Stomach (tissue), 9 donors: ENCODE results near the gene SMYD5. TPM values are rescaled to one million over a fixed set of nuclear protein-coding genes. Genes with fewer than 3 reads are reported as not detected.

Experiments
- DNase-seq, 2 donors: peaks; one replicate each; pipeline versions ENCODE4 v3.0.0 to v3.0.0-alpha.2; 2013 to 2019
- H3K27ac ChIP-seq, 5 donors: fragments of 200-600 bp in 4 of 5; sonication (generic) in 4 of 5; one replicate each; pipeline ENCODE4 v1.5.1; 2013 to 2019; ENCODE audit warnings: mild to moderate bottlenecking in 1 of 5, moderate library complexity in 1 of 5
- H3K27me3 ChIP-seq, 3 donors: fragments of 200-600 bp; sonication (generic); one replicate each; pipeline ENCODE4 v1.5.1; 2017 to 2019; ENCODE audit warnings: mixed run types in 1 of 3
- H3K36me3 ChIP-seq, 4 donors: fragments of 200-600 bp; sonication (generic); 1 replicate in 3 of 4; 2 replicates in 1 of 4; pipeline ENCODE4 v1.5.1; 2016 to 2019
- H3K4me1 ChIP-seq, 4 donors: fragments of 200-600 bp; sonication (generic); one replicate each; pipeline ENCODE4 v1.5.1; 2016 to 2019
- H3K4me3 ChIP-seq, 4 donors: fragments of 200-600 bp; sonication (generic) in 3 of 4; one replicate each; pipeline ENCODE4 v1.5.1; 2016 to 2019; ENCODE audit warnings: mild to moderate bottlenecking in 1 of 4
- H3K9me3 ChIP-seq, 4 donors: fragments of 200-600 bp; sonication (generic); one replicate each; pipeline ENCODE4 v1.5.1; 2016 to 2019
- EP300 ChIP-seq: sonication (generic); formaldehyde crosslinking; IDR thresholded peaks from one replicate; pipeline ENCODE4 v1.6.1; 2017; ENCODE audit warnings: antibody characterized with exemption
- POLR2A ChIP-seq, 4 donors: fragments of 450-650 bp; IDR thresholded peaks; one replicate each; pipeline ENCODE4 v1.6.1; 2016; ENCODE audit warnings: antibody characterized with exemption in 4 of 4, control low read depth in 2 of 4, mild to moderate bottlenecking in 1 of 4, moderate library complexity in 1 of 4
- POLR2AphosphoS5 ChIP-seq, 3 donors: sonication (generic); formaldehyde crosslinking; IDR thresholded peaks; one replicate each; pipeline ENCODE4 v1.6.1; 2016; ENCODE audit warnings: antibody characterized with exemption in 3 of 3
- WGBS, 5 donors: extraction: QIAGEN DNeasy Blood & Tissue Kit in 3 of 5; methylation state at CpG; one replicate each; pipeline versions ENCODE4 v1.1.5 to v1.1.7; 2013 to 2018; 5-methylcytosine and 5-hydroxymethylcytosine counted together
- intact Hi-C: fragments of 100-400 bp; cut with DNase I; formaldehyde crosslinking; loops from one replicate; pipeline ENCODE4 v1.15.1; 2023; ENCODE audit warnings: low total_unique reads
- polyA plus RNA-seq, 3 donors: library from polyadenylated mRNA; stranded (reverse); fragments of 200-250 nt; gene quantifications; one replicate each; pipeline ENCODE4 v1.2.3, GENCODE V29; 2013
- total RNA-seq, 5 donors: library from RNA; depleted of rRNA; stranded (reverse); fragments of >200 nt; gene quantifications; one replicate each; pipeline versions ENCODE4 v1.1.0 to v1.2.3, GENCODE V29; 2014 to 2016
- TF ChIP-seq, protein P1 (sequence below), 7 experiments: fragments of 450-650 bp in 4 of 7; fragments of 200-600 bp in 3 of 7; sonication (generic) in 3 of 7; IDR thresholded peaks; one replicate each; pipeline ENCODE4 v1.5.1; 2016 to 2019; ENCODE audit warnings: antibody characterized with exemption in 7 of 7, control low read depth in 2 of 7, mild to moderate bottlenecking in 1 of 7
- donor health status: healthy with polysubstance abuse.
- donor health status: Bipolar disorder and iron deficiency.
- donor health status: healthy.

The SMYD5 gene
- total and polyA plus RNA-seq, 8 donors: 3.5 to 136 (median 12.9) TPM

GRCh38 chr2:73238976-73239375, 24.9 kb downstream of the SMYD5 start:
- TF ChIP-seq EP300: no peak
- no peak for TF ChIP-seq POLR2A (IDR thresholded peaks at IDR 0.05)
- TF ChIP-seq, protein P1, sequence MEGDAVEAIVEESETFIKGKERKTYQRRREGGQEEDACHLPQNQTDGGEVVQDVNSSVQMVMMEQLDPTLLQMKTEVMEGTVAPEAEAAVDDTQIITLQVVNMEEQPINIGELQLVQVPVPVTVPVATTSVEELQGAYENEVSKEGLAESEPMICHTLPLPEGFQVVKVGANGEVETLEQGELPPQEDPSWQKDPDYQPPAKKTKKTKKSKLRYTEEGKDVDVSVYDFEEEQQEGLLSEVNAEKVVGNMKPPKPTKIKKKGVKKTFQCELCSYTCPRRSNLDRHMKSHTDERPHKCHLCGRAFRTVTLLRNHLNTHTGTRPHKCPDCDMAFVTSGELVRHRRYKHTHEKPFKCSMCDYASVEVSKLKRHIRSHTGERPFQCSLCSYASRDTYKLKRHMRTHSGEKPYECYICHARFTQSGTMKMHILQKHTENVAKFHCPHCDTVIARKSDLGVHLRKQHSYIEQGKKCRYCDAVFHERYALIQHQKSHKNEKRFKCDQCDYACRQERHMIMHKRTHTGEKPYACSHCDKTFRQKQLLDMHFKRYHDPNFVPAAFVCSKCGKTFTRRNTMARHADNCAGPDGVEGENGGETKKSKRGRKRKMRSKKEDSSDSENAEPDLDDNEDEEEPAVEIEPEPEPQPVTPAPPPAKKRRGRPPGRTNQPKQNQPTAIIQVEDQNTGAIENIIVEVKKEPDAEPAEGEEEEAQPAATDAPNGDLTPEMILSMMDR (IDR thresholded peaks at IDR 0.05): no peak
- TF ChIP-seq POLR2AphosphoS5 (IDR thresholded peaks at IDR 0.05): no peak
- Histone ChIP-seq H3K4me3 (no peak overlapping the region), H3K27me3 (no peaks in the 10 kb centered on the region), H3K4me1 (peaks cover 16 to 50% (median 36%) of the 10 kb centered on the region in 4 donors), H3K9me3 (no peaks in the 10 kb centered on the region), H3K27ac (no peak overlapping the region), H3K36me3 (peaks cover 39 to 64% (median 55%) of the 10 kb centered on the region in 4 donors)
- intact Hi-C loops: no loop called here
- DNase-seq: no peak
- 80 to 94% (median 86%) methylated on average over 1 of the region's 1 CpG for WGBS, 5 donors

- no peaks in the 10 kb centered on the region for H3K27me3 ChIP-seq
- H3K36me3 ChIP-seq: peaks cover 47 to 72% (median 63%) of the 10 kb centered on the region in 4 donors
- peaks cover 16 to 49% (median 35%) of the 10 kb centered on the region in 4 donors for H3K4me1 ChIP-seq
- intact Hi-C loops: no loop called here
- H3K27ac ChIP-seq: no peak overlapping the region
- no peak for DNase-seq
- 48 to 53% (median 49%) methylated on average over 3 of the region's 3 CpGs for WGBS, 5 donors
- no peaks in the 10 kb centered on the region for H3K9me3 ChIP-seq
- no peak overlapping the region for H3K4me3 ChIP-seq
- no peak for TF ChIP-seq EP300
- TF ChIP-seq POLR2A (IDR thresholded peaks at IDR 0.05): no peak
- no peak for TF ChIP-seq POLR2AphosphoS5 (IDR thresholded peaks at IDR 0.05)
- TF ChIP-seq, protein P1 (IDR thresholded peaks at IDR 0.05): no peak
These were observed 25.7 kb downstream of the SMYD5 start for GRCh38 chr2:73239776-73240175.

DNA sequence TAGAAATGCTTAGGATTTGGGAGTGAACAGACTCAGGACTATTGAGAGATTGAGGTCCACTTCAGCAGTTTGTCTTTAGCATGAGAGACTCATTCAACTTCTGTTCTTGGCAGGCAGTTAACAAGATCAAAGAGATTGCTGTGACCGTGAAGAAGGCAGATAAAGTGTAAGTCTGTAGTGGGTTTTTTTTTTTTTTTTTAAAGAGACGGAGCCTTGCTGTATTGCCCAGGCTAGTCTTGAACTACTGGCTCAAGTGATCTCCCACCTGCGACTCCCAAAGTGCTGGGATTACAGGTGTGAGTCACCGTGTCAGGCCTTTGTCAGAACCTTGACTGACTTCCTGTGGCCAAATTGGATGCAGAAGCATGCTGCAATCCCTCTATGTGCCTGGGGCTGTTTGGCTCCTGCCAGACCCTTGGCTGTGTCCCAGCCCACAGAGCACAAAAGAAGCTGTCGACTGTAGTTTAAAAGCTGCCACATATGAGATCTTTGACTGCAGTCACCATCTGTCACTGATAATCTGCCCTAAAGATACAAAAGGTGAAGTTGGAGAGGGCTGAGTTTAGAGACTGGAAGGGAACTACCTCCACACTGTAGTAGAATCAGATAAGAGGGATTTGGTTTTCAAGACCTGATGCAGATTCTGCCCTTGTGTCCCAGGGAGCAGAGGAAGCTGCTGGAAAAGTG, 30.0 kb downstream of the SMYD5 start:
- Histone ChIP-seq H3K36me3 (peaks cover 89 to 100% (median 99%) of the 10 kb centered on the region in 4 donors), H3K27me3 (no peaks in the 10 kb centered on the region), H3K4me3 (no peak overlapping the region), H3K9me3 (no peaks in the 10 kb centered on the region), H3K27ac (no peak overlapping the region), H3K4me1 (peaks cover 0 to 9% (median 2%) of the 10 kb centered on the region in 4 donors)
- DNase-seq: no peak
- TF ChIP-seq EP300 (no peak), POLR2AphosphoS5 (IDR thresholded peaks at IDR 0.05) (no peak), POLR2A (IDR thresholded peaks at IDR 0.05) (no peak)
- TF ChIP-seq, protein P1 (IDR thresholded peaks at IDR 0.05): no peak
- intact Hi-C loops: no loop called here
- 36 to 56% (median 39%) methylated on average over 5 of the region's 5 CpGs for WGBS, 5 donors

DNA sequence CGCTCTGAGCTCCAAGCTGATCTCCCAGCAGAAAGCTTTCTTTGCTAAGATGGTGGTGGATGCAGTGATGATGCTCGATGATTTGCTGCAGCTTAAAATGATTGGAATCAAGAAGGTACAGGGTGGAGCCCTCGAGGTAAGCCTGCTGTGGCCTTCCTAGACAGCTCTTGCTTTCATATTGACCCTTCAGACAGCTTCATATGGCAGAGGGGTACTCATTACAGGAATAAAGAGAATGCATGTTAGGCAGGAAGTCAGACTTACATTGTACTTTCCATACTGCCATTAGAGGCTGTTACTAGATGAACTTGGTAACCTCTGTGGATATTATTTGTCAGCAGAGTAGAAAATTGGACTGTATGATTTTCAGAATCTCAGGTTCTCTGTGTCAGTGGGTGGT, 30.5 kb downstream of the SMYD5 start:
- H3K27me3 ChIP-seq: no peaks in the 10 kb centered on the region
- peaks cover 92 to 100% (median 99%) of the 10 kb centered on the region in 4 donors for H3K36me3 ChIP-seq
- H3K9me3 ChIP-seq: no peaks in the 10 kb centered on the region
- intact Hi-C loops: no loop called here
- no peak overlapping the region for H3K27ac ChIP-seq
- DNase-seq: no peak
- WGBS, 5 donors: 86 to 97% (median 88%) methylated on average over 3 of the region's 3 CpGs
- peaks cover 0 to 3% (median 0%) of the 10 kb centered on the region in 4 donors for H3K4me1 ChIP-seq
- no peak overlapping the region for H3K4me3 ChIP-seq
- TF ChIP-seq POLR2A (IDR thresholded peaks at IDR 0.05): no peak
- TF ChIP-seq POLR2AphosphoS5 (IDR thresholded peaks at IDR 0.05): no peak
- TF ChIP-seq EP300: no peak

- DNase-seq: no peak
- Histone ChIP-seq H3K4me1 (no peaks in the 10 kb centered on the region), H3K27me3 (no peaks in the 10 kb centered on the region), H3K9me3 (no peaks in the 10 kb centered on the region), H3K36me3 (peaks cover 95 to 100% (median 99%) of the 10 kb centered on the region in 4 donors), H3K4me3 (no peak overlapping the region), H3K27ac (no peak overlapping the region)
- no peak for TF ChIP-seq POLR2AphosphoS5 (IDR thresholded peaks at IDR 0.05)
- TF ChIP-seq, protein P1 (IDR thresholded peaks at IDR 0.05): no peak
- no peak for TF ChIP-seq EP300
- no peak for TF ChIP-seq POLR2A (IDR thresholded peaks at IDR 0.05)
- 78 to 87% (median 82%) methylated on average over 3 of the region's 3 CpGs for WGBS, 5 donors
- intact Hi-C loops: no loop called here
These were observed 32.8 kb downstream of the SMYD5 start for GRCh38 chr2:73246850-73247249.
